GM18519 (cell line): ENCODE data around the gene ACTL8.
"Not testable (repeated sequence)": the region's sequence is repeated elsewhere in the genome, so short reads cannot be mapped to it uniquely, and the experiment has no call there.

Experiments used
- ATAC-seq: cut with Tn5 transposase; IDR thresholded peaks from one replicate; pipeline ENCODE4 v1.9.1; 2021; ENCODE audit warnings: mild to moderate bottlenecking, moderate library complexity; ENCODE audit not compliant: unreplicated experiment, low FRiP score

Gene ACTL8

GRCh38 chr1:17734609-17735008 is 20.5 kb upstream of the ACTL8 start:
- no peak for ATAC-seq

- no peak for ATAC-seq
These were observed 19.8 kb upstream of the ACTL8 start for GRCh38 chr1:17735348-17735747.

GRCh38 chr1:17735793-17736192 is 19.3 kb upstream of the ACTL8 start:
- ATAC-seq: no peak

GRCh38 chr1:17736625-17737024 is 18.5 kb upstream of the ACTL8 start:
- no peak for ATAC-seq

GRCh38 chr1:17739050-17739449 is 16.1 kb upstream of the ACTL8 start:
- no peak for ATAC-seq

- no peak for ATAC-seq
These were observed 14.1 kb upstream of the ACTL8 start for GRCh38 chr1:17741052-17741451.

GRCh38 chr1:17742583-17742982 is 12.6 kb upstream of the ACTL8 start:
- no peak for ATAC-seq

GRCh38 chr1:17743008-17743647 is 12.0 kb upstream of the ACTL8 start:
- ATAC-seq: no peak

- no peak for ATAC-seq
These were observed 11.2 kb upstream of the ACTL8 start for GRCh38 chr1:17743925-17744324.

GRCh38 chr1:17744666-17745478 is 10.3 kb upstream of the ACTL8 start:
- ATAC-seq: no peak

GRCh38 chr1:17745479-17745955 is 9.6 kb upstream of the ACTL8 start:
- ATAC-seq: no peak

- ATAC-seq: not testable (repeated sequence)
These were observed 8.9 kb upstream of the ACTL8 start for GRCh38 chr1:17746281-17746680.

GRCh38 chr1:17746920-17747319 is 8.2 kb upstream of the ACTL8 start:
- no peak for ATAC-seq

- ATAC-seq: no peak
These were observed 4.8 kb upstream of the ACTL8 start for GRCh38 chr1:17750333-17750732.

- no peak for ATAC-seq
These were observed 2.8 kb upstream of the ACTL8 start for GRCh38 chr1:17752356-17752755.

GRCh38 chr1:17757426-17757825 is 2.3 kb downstream of the ACTL8 start:
- no peak for ATAC-seq

- ATAC-seq: no peak
These were observed 4.0 kb downstream of the ACTL8 start for GRCh38 chr1:17759114-17759513.

GRCh38 chr1:17762313-17762712 is 7.2 kb downstream of the ACTL8 start:
- no peak for ATAC-seq

GRCh38 chr1:17763417-17763816 is 8.3 kb downstream of the ACTL8 start:
- no peak for ATAC-seq

GRCh38 chr1:17763995-17764394 is 8.9 kb downstream of the ACTL8 start:
- ATAC-seq: no peak

- ATAC-seq: no peak
These were observed 9.5 kb downstream of the ACTL8 start for GRCh38 chr1:17764591-17764990.
